GM18867 (cell line): ENCODE data around the gene OR4D11.
"Not testable (repeated sequence)": the region's sequence is repeated elsewhere in the genome, so short reads cannot be mapped to it uniquely, and the experiment has no call there.

Experiments used
- ATAC-seq: cut with Tn5 transposase; IDR thresholded peaks from one replicate; pipeline ENCODE4 v1.9.1; 2021; ENCODE audit warnings: mild to moderate bottlenecking, moderate library complexity; ENCODE audit not compliant: unreplicated experiment

The OR4D11 gene

GRCh38 chr11:59547605-59548308, 44.4 kb downstream of the OR4D11 start:
- ATAC-seq, result not testable (repeated sequence)

- no peak for ATAC-seq
Observed at GRCh38 chr11:59548309-59548656, 44.9 kb downstream of the OR4D11 start.

- peak; percentile 90 for ATAC-seq
Observed at GRCh38 chr11:59550368-59550841, 47.0 kb downstream of the OR4D11 start.

GRCh38 chr11:59550842-59551658, 47.7 kb downstream of the OR4D11 start:
- ATAC-seq, result peak; percentile 46

DNA sequence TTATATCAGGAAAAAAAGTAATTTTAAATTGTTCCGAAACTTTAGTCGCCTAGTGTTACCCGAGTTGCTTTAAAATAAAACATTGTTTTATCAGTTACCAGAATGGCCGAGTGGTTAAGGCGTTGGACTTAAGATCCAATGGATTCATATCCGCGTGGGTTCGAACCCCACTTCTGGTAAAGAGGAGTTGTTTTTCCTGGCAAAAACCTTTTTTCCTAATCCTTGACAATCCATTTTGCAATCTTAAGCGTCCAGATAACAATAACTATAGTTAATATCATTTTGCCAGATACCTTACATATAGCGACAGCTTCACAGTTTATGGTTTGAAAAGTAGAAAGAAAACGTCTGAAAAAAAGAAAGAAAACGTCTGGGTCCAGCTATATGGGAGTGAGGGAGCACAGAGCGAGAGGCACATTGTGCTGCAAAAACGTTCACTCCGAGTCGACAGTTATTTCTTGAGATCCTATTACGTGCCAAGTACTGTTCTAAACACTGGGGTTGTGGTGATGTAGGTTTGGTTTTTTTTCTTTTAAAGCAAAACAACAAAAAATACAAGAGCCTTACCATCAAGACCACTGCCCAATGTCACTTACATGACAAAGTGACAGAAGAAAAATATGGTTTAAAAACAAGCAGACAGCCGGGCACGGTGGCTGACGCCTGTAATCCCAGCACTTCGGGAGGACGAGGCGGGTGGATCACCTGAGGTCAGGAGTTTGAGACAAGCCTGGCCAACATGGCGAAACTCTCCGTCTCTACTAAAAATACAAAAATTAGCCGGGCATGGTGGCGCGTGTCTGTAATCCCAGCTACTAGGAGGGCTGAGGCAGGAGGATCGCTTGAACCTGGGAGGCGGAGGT, 48.5 kb downstream of the OR4D11 start:
- ATAC-seq, result no peak

DNA sequence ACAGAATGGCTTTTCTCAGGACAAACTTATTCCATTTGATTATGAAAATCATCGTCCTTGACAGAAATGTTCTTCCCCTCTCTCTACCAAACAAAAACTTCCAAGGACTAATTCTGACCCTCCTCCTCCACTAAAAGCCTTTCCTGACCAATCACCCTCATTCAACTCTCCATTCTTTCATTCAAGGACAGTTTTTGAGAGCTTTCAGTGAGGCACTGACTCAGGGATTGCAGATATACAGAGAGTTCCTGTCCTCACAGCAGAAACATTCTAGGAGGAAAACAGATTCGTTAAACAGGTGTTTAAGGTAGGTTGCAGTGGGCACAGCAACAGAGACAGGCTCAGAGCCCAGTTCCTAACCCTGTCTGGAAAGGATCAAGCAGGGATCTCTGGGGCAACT, 49.5 kb downstream of the OR4D11 start:
- ATAC-seq, result no peak

- ATAC-seq, result no peak
Observed at GRCh38 chr11:59553323-59553722, 49.9 kb downstream of the OR4D11 start.
